ENCODE measurements around the gene UNC119B. TPM values are rescaled to one million over a fixed set of nuclear protein-coding genes. Genes with fewer than 3 reads are reported as not detected.
"Not testable (repeated sequence)": the region's sequence is repeated elsewhere in the genome, so short reads cannot be mapped to it uniquely, and the experiment has no call there.

UNC119B gene
- 17.0 TPM for total RNA-seq

DNA sequence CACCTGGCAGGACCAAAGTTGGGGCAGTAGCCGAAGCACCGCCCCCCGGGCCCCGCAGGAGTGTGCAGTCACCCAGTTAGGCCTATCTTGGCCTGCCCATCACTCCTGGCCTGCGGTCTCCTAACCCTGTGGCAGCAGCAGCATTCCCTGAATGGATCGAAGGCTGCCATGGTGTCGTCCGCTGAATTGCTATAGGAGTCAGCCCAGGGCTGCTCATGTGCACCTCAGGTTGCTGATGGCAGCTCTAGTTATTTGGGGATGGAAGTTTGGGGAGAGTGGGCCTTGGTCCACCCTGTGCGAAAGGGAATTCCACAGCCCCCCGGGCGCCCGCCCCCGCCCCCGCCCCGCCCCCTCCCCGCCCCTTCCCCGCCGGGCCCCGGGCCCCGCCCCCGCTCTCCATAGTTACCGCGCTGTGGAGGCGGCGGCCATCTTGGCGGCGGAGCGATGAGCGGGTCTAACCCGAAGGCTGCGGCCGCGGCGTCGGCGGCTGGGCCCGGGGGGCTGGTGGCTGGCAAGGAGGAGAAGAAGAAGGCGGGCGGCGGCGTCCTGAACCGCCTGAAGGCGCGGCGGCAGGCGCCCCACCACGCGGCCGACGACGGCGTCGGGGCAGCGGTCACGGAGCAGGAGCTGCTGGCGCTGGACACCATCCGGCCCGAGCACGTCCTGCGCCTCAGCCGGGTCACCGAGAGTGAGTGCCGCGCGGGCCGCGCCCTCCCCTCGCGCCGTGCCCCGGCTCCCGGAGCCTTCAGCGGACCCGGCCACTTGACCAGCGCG is at the start of gene UNC119B:
TSS of gene UNC119B (plus strand) at position 428 of the 774 bp plus-strand sequence. CDS start at position 445, 17 bp downstream.
- peak in 2 of 3 donors; percentile 65 to 67 for DNase-seq (ENCODE audit: low read depth in 2 of 3, low spot score in 2 of 3)

DNA sequence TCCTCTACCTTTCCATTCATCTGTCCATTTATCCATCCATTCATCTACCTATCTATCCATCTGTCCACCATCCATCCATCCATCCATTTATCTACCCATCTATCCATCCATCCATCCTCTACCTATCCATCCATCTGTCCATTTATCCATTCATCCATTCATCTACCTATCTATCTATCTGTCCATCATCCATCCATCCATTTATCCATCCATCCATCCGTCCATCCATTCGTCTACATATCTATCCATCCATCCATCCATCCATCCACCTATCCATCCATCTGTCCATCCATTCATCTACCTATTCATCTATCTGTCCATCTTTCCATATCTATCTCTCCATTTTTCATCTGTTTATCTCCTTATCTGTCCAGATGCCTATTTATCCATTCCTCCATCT is 48.8 kb upstream of the UNC119B start:
- no peak for DNase-seq (ENCODE audit: low read depth in 2 of 3, low spot score in 2 of 3)

- peak in 1 of 3 donors; percentile 45 for DNase-seq (ENCODE audit: low read depth in 2 of 3, low spot score in 2 of 3)
These were observed 47.4 kb upstream of the UNC119B start for GRCh38 chr12:120662879-120663278.

DNA sequence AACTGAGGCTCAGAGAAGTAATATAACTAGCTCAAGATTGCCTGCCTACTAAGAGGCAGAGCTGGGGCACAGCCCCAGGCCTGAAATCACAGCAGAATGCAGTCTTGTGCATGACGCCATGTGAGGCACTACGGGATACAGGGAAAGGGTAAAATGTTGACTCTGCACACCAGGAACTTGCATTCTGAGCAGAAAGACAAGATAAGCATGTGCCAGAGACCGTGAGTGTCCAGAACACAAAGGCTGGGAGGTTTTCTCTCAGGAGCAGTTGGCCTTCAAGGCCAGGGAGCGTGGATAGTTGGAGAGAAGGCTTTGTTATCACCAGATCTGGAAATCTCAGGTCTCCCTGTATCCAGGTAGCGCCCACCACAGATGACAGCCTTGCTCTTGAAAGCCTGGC is 46.5 kb upstream of the UNC119B start:
- no peak for DNase-seq (ENCODE audit: low read depth in 2 of 3, low spot score in 2 of 3)

- DNase-seq (ENCODE audit: low read depth in 2 of 3, low spot score in 2 of 3) = no peak
These were observed 43.5 kb upstream of the UNC119B start for GRCh38 chr12:120666571-120667390.

GRCh38 chr12:120668091-120668867 is 42.0 kb upstream of the UNC119B start:
- no peak for DNase-seq (ENCODE audit: low read depth in 2 of 3, low spot score in 2 of 3)

GRCh38 chr12:120668868-120669840 is 41.1 kb upstream of the UNC119B start:
- no peak for DNase-seq (ENCODE audit: low read depth in 2 of 3, low spot score in 2 of 3)

DNA sequence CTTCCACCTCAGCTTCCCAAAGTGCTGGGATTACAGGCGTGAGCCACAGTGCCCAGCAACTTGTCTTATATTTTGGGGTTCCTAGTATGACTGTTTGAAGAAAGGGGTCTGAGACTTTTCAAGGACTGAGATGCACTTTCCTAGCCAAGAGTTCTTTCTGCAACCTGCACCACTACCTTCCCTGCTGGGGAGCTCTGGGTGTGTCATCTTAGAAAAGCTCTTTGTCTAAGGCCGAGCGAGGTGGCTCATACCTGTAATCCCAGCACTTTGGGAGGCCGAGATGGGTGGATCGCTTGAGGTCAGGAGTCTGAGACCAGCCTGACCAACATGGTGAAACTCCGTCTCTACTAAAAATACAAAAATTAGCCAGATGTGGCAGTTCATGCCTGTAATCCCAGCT is 40.0 kb upstream of the UNC119B start:
- not testable (repeated sequence) for DNase-seq (ENCODE audit: low read depth in 2 of 3, low spot score in 2 of 3)

DNA sequence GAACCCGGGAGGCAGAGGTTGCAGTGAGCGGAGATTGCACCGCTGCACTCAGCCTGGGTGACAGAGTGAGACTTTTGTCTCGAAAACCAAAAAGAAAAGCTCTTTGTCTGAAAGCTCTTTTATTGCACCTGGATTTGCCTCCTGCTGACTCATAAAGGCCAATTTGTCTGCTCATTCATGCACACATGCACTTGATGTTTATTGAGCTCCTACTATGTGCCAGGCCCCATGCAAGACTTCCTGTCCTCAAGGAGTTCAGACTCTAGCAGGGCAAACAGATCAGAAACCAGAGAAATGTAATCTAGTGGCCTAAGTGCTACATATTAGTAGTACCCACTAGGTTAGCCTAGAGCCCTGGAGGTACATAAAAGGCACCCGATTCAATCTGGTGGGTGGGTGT is 39.6 kb upstream of the UNC119B start:
- DNase-seq (ENCODE audit: low read depth in 2 of 3, low spot score in 2 of 3) = no peak

DNA sequence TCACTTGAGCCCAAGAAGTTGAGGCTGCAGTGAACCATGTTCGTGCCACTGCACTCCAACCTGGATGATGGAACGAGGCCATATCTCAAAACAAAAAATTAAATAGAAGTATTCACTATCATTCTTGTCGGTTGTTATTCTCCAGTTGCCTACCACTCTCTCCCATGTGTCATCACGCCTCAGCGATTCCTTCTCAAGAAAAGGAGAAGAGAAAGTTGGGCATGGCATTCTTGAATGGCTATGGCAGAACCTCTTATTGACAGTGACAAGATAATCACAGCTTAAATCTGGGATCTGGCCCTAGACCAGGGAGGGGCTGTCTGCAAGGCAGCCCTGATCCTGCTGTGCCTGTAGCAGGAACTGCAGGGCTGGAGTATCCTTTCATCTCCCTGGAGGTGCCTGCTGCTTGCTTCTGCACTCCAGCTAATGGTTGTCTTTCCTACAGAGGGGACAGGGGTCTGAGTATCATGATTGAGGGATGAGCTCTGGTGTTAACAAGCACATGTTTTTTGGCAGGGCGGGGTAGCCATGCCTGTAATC is 36.1 kb upstream of the UNC119B start:
- DNase-seq (ENCODE audit: low read depth in 2 of 3, low spot score in 2 of 3) = no peak

GRCh38 chr12:120677765-120678473 is 32.3 kb upstream of the UNC119B start:
- peak in 1 of 3 donors; percentile 21 for DNase-seq (ENCODE audit: low read depth in 2 of 3, low spot score in 2 of 3)

- DNase-seq (ENCODE audit: low read depth in 2 of 3, low spot score in 2 of 3) = no peak
These were observed 31.7 kb upstream of the UNC119B start for GRCh38 chr12:120678572-120678971.

DNA sequence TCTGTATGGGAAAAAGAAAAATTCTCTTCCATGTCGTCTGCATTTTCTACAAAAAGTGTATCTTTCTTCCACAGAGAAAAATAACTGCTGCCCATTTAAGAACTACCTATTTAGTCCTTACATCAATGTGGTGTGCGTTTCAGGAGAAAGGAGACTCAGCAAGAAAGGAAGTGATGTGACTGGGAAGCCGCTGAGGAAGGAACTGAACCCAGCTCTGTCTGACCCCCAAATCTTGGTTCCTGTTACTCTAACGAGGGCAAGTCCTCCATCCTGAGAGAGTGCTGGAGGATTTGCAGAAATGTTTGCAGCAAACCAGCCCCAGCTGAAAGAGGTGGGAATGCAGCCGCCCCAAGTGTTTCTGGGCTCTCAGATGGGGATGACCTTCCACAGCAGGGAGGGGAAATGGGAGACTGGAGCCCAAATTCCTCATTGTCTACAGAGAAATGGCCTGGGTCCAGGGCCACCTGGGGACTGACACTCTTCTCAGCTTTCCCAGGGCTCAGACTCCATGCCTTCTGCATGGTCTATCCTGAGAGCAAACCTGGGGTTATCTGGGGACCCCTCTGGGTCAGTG is 30.0 kb upstream of the UNC119B start:
- no peak for DNase-seq (ENCODE audit: low read depth in 2 of 3, low spot score in 2 of 3)

- DNase-seq (ENCODE audit: low read depth in 2 of 3, low spot score in 2 of 3) = no peak
These were observed 25.7 kb upstream of the UNC119B start for GRCh38 chr12:120684523-120684932.

GRCh38 chr12:120685522-120685921 is 24.7 kb upstream of the UNC119B start:
- no peak for DNase-seq (ENCODE audit: low read depth in 2 of 3, low spot score in 2 of 3)

DNA sequence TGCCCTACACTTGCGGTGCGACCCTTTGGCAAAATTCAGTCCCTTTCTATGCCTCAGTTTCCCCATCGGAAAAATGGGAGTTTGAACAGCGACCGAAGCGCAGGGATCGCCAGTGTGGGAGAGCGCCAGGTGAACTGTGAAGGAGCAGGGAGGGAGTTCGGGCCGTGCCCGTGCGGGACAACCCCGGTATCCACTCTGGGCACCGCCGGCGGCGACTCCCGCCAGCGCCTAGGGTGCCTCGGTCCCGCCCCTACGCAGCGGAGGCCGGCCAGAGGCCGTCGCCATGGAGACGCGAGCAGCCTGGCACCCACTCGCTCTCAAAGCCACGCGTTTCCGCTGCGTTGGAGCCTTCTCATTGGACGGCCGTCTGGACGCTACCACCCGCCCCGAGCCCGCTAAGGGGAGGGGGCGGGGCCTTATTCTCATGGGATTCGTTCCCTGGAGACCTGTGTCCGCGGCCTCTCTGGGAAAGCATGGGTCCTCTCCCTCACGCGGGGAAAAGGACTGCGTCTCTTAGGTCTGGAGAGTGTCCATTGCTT is 24.0 kb upstream of the UNC119B start:
- DNase-seq (ENCODE audit: low read depth in 2 of 3, low spot score in 2 of 3) = peak; percentile 95 to 99 (median 98)

GRCh38 chr12:120686690-120687577 is 23.3 kb upstream of the UNC119B start, which contains the start of gene MLEC:
MLEC (plus strand) TSS chr12:120687149; CDS start chr12:120687297, 148 bp downstream.
- peak; percentile 95 to 99 (median 98) for DNase-seq (ENCODE audit: low read depth in 2 of 3, low spot score in 2 of 3)

Measured in hematopoietic multipotent progenitor cell (in vitro differentiated cells).